Heart right ventricle (tissue), 16 donors: ENCODE data around the gene HOMER1. TPM values are rescaled to one million over a fixed set of nuclear protein-coding genes. Genes with fewer than 3 reads are reported as not detected.
"Not testable (repeated sequence)": the region's sequence is repeated elsewhere in the genome, so short reads cannot be mapped to it uniquely, and the experiment has no call there.

Source experiments
- ATAC-seq, 8 donors: fragments of 200-7000 bp; cut with Tn5 transposase; one replicate each; pipeline ENCODE4 v1.9.1; 2020; ENCODE audit warnings: mild to moderate bottlenecking in 8 of 8, moderate library complexity in 8 of 8, moderate number of reproducible peaks in 1 of 8
- DNase-seq, 2 donors: peaks; one replicate each; pipeline ENCODE4 v3.0.0-alpha.2; 2020
- H3K27ac ChIP-seq, 10 donors: fragments of 200-600 bp; sonication (generic) in 2 of 10; one replicate each; pipeline versions ENCODE4 v1.5.0 to v1.8.0; 2020 to 2022; ENCODE audit warnings: mild to moderate bottlenecking in 3 of 10
- H3K27me3 ChIP-seq, 7 donors: fragments of 200-600 bp; one replicate each; pipeline ENCODE4 v1.8.0; 2021 to 2022; ENCODE audit warnings: mild to moderate bottlenecking in 2 of 7
- H3K36me3 ChIP-seq, 9 donors: fragments of 200-600 bp; sonication (generic) in 1 of 9; one replicate each; pipeline versions ENCODE4 v1.5.0 to v1.8.0; 2020 to 2022; ENCODE audit warnings: mild to moderate bottlenecking in 2 of 9
- H3K4me1 ChIP-seq, 9 donors: fragments of 200-600 bp; sonication (generic) in 1 of 9; one replicate each; pipeline versions ENCODE4 v1.5.0 to v1.8.0; 2020 to 2022; ENCODE audit warnings: mild to moderate bottlenecking in 4 of 9
- H3K4me3 ChIP-seq, 10 donors: fragments of 200-600 bp; sonication (generic) in 2 of 10; one replicate each; pipeline versions ENCODE4 v1.5.0 to v1.8.0; 2020 to 2022; ENCODE audit warnings: mild to moderate bottlenecking in 7 of 10, moderate library complexity in 2 of 10
- H3K9me3 ChIP-seq, 11 donors: fragments of 200-600 bp in 10 of 11; sonication (generic) in 2 of 11; one replicate each; pipeline versions ENCODE4 v1.5.0 to v1.8.0; 2013 to 2022; ENCODE audit warnings: mild to moderate bottlenecking in 2 of 11, control low read depth in 1 of 11, moderate library complexity in 1 of 11
- WGBS, 2 donors: extraction: QIAGEN DNeasy Blood & Tissue Kit; methylation state at CpG; one replicate each; pipeline ENCODE4 v1.1.7; 2013; ENCODE audit warnings: inconsistent platforms in 1 of 2; 5-methylcytosine and 5-hydroxymethylcytosine counted together
- intact Hi-C, 10 donors: fragments of 100-400 bp; cut with DNase I; formaldehyde crosslinking; loops; one replicate each; pipeline versions ENCODE4 v1.11.1 to v1.14.2; 2022
- polyA plus RNA-seq, 2 donors: library from polyadenylated mRNA; stranded (reverse); fragments of 200-250 nt; gene quantifications; one replicate each; pipeline ENCODE4 v1.2.3, GENCODE V29; 2013
- total RNA-seq, 10 donors: library from RNA; stranded (reverse); fragmentation: NEBNext Ultra II Directional in 3 of 10; extraction: Animal tissue kit (Norgen Biotek cat#: 25700) in 3 of 10; gene quantifications; one replicate each; pipeline versions ENCODE4 v1.2.1 to v1.2.4, GENCODE V29; 2021 to 2023
- TF ChIP-seq, protein P1 (sequence below), 9 donors: fragments of 200-600 bp; sonication (generic) in 2 of 9; IDR thresholded peaks; one replicate each; pipeline versions ENCODE4 v1.5.0 to v1.8.0; 2021 to 2022; ENCODE audit warnings: antibody characterized with exemption in 9 of 9, mild to moderate bottlenecking in 5 of 9, moderate library complexity in 1 of 9
- donor health status: Arrhythmogenic right ventricular cardiomyopathy.
- donor health status: ischemic (EF 13 %, LVEDD 7.1; RV severe dilation, severe dysfunction).
- donor health status: healthy with polysubstance abuse.
- donor health status: DM: no; HTN: yes; CAD: no.
- donor health status: DM: no; HTN: no; CAD: no.
- donor health status: ischemic (EF 25% LVEDD 6.9; RV normal size, moderate dysfunction).
- donor health status: ischemic (EF 25% LVEDD 5.7; RV mildly dilated, moderate dysfunction).
- donor health status: healthy.
- donor health status: DM: yes; HTN: yes; CAD: no.
- donor health status: Ischemic cardiomyopathy.
- donor health status: ischemic (EF 35%, LVEDD 5.7; RV mildly dilated, moderate dysfunction).
- donor health status: nonischemic (EF 11% LVEDD 7.7; RV severe dilation, severe dysfunction).
- donor health status: DM: yes; HTN: yes; CAD: no.
- donor health status: PGD.
- donor health status: ischemic (EF 29% LVEDD 5.4; RV normal size, mild dysfunction).
- donor health status: nonischemic (EF 23%, LVEDD 6.1; RV moderate dilation, normal function).

The HOMER1 gene
- total and polyA plus RNA-seq, 12 donors = 4.7 to 109 (median 61.0) TPM

DNA sequence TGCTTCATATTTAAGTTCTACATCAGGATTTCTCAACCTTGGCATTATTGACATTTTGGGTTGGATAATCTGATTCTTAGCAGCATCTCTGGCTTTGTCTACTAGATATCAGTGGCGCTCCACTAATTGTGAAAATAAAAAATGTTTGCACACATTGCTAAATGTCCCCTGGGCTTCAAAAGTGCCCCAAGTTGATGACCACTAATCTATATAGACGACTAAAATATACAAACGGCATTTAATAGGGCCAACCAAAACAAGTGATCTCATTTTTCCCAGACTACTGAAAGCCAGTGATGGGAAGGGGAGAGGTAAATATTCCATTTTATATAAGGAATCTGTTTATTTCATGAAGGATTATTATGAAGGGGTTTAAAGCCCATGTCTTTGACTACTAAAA lies 118.6 kb downstream of the HOMER1 start:
- WGBS, 2 donors = 59 to 72% methylated on average over 3 of the region's 3 CpGs
- H3K27me3 ChIP-seq = no peaks in the 10 kb centered on the region
- intact Hi-C loops = no loop called here

GRCh38 chr5:79392776-79393175 lies 121.2 kb downstream of the HOMER1 start:
- DNase-seq (no peak), ATAC-seq (no peak)
- Histone ChIP-seq H3K9me3 (no peaks in the 10 kb centered on the region), H3K4me3 (no peak overlapping the region), H3K27ac (no peak overlapping the region), H3K4me1 (peaks cover 0 to 5% (median 0%) of the 10 kb centered on the region in 9 donors), H3K36me3 (peaks cover 0 to 44% (median 0%) of the 10 kb centered on the region in 9 donors), H3K27me3 (no peaks in the 10 kb centered on the region)
- TF ChIP-seq, protein P1, sequence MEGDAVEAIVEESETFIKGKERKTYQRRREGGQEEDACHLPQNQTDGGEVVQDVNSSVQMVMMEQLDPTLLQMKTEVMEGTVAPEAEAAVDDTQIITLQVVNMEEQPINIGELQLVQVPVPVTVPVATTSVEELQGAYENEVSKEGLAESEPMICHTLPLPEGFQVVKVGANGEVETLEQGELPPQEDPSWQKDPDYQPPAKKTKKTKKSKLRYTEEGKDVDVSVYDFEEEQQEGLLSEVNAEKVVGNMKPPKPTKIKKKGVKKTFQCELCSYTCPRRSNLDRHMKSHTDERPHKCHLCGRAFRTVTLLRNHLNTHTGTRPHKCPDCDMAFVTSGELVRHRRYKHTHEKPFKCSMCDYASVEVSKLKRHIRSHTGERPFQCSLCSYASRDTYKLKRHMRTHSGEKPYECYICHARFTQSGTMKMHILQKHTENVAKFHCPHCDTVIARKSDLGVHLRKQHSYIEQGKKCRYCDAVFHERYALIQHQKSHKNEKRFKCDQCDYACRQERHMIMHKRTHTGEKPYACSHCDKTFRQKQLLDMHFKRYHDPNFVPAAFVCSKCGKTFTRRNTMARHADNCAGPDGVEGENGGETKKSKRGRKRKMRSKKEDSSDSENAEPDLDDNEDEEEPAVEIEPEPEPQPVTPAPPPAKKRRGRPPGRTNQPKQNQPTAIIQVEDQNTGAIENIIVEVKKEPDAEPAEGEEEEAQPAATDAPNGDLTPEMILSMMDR (IDR thresholded peaks at IDR 0.05) = no peak
- 74 to 80% methylated on average over 2 of the region's 2 CpGs for WGBS, 2 donors
- intact Hi-C loops = no loop called here

More for the DNA sequence above, 118.6 kb downstream of the HOMER1 start:
- H3K27ac ChIP-seq = no peak overlapping the region
- DNase-seq = no peak
- ATAC-seq = no peak
- TF ChIP-seq, protein P1 (IDR thresholded peaks at IDR 0.05) = no peak
- H3K4me3 ChIP-seq = no peak overlapping the region
- H3K36me3 ChIP-seq = peaks cover 0 to 44% (median 0%) of the 10 kb centered on the region in 9 donors
- H3K4me1 ChIP-seq = peaks cover 0 to 5% (median 0%) of the 10 kb centered on the region in 9 donors
- no peaks in the 10 kb centered on the region for H3K9me3 ChIP-seq

DNA sequence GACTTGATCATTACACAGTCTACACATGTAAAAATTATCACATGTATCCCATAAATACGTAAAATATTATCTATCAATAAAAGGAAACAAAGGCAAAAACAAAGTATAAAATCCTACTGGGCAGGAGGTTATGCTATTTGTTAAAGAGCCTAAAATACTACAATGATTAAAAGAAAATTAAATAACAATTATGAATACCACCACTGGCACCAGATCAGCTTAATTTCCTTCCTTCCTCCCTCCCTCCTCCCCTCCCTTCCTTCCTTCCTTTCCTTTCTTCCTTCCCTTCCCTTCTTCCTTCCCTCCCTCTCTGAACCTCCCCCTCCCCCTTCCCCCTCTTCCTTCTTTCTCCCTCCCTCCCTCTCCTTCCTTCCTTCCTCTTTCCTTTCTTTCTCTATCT lies 127.3 kb downstream of the HOMER1 start:
- Histone ChIP-seq H3K4me1 (no peaks in the 10 kb centered on the region), H3K9me3 (peaks cover 0 to 25% (median 10%) of the 10 kb centered on the region in 11 donors), H3K27me3 (no peaks in the 10 kb centered on the region), H3K27ac (no peak overlapping the region), H3K4me3 (no peak overlapping the region), H3K36me3 (peaks cover 0 to 13% (median 0%) of the 10 kb centered on the region in 9 donors)
- TF ChIP-seq, protein P1 (IDR thresholded peaks at IDR 0.05) = no peak
- intact Hi-C loops = no loop called here
- ATAC-seq (no peak), DNase-seq (no peak)
- 89 to 92% methylated on average over 1 of the region's 1 CpG for WGBS, 2 donors

- intact Hi-C loops, ATAC-seq, H3K4me3 ChIP-seq, H3K27ac ChIP-seq, H3K27me3 ChIP-seq, DNase-seq, H3K4me1 ChIP-seq: not testable (repeated sequence)
- Histone ChIP-seq H3K9me3 (peaks cover 0 to 35% (median 13%) of the 10 kb centered on the region in 11 donors), H3K36me3 (peaks cover 0 to 23% (median 0%) of the 10 kb centered on the region in 9 donors)
Observed at GRCh38 chr5:79385126-79385525, 128.8 kb downstream of the HOMER1 start.

DNA sequence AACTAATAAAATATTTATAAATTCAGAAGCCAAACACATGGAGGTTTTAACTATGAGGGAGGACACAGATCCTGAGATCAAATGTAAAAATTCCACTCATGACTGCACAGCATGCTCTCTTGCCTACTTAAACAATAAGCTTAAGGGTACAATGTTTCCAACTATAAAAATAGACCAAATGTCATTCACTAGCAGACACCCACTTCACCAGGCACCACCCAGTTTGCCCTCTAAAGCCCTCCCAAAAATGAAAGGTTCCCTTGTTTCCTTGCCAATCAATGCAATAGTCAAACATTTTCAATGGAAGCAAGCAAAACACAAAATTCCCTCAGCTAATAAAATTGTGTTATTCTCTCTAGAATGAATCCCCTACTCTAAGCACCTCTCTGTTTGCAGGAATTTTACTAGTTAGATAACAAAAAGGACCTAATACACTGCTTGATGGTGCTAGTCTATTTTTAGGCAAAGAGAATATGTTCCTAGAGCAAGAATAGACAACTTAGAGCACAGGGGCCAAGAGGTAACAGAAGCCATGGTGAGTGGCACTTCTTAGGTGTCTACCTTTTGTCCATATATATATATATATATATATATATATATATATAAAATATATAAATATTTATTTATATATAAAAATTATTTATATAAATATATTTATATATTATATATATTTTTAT lies 135.3 kb downstream of the HOMER1 start:
- intact Hi-C loops = loop anchor here in 2 of 10 donors (5.0 kb wide), 1 partner anchor 134 kb away; the partner anchor contains the start of gene HOMER1 (in 2 of the 2)
- peaks cover 0 to 14% (median 0%) of the 10 kb centered on the region in 9 donors for H3K4me1 ChIP-seq
- no peaks in the 10 kb centered on the region for H3K27me3 ChIP-seq
- H3K27ac ChIP-seq = peak overlapping the region in 9 of 10 donors; percentile 49 to 82 (median 67)
- peak in 1 of 2 donors; percentile 9 for DNase-seq
- H3K9me3 ChIP-seq = peaks cover 0 to 37% (median 13%) of the 10 kb centered on the region in 11 donors
- H3K4me3 ChIP-seq = no peak overlapping the region
- ATAC-seq = peak; percentile 74 to 98 (median 91)
- H3K36me3 ChIP-seq = peaks cover 0 to 34% (median 0%) of the 10 kb centered on the region in 9 donors
- TF ChIP-seq, protein P1 (IDR thresholded peaks at IDR 0.05) = no peak
